Measurements from ENCODE around the gene TNRC6C.

TNRC6C gene

DNA sequence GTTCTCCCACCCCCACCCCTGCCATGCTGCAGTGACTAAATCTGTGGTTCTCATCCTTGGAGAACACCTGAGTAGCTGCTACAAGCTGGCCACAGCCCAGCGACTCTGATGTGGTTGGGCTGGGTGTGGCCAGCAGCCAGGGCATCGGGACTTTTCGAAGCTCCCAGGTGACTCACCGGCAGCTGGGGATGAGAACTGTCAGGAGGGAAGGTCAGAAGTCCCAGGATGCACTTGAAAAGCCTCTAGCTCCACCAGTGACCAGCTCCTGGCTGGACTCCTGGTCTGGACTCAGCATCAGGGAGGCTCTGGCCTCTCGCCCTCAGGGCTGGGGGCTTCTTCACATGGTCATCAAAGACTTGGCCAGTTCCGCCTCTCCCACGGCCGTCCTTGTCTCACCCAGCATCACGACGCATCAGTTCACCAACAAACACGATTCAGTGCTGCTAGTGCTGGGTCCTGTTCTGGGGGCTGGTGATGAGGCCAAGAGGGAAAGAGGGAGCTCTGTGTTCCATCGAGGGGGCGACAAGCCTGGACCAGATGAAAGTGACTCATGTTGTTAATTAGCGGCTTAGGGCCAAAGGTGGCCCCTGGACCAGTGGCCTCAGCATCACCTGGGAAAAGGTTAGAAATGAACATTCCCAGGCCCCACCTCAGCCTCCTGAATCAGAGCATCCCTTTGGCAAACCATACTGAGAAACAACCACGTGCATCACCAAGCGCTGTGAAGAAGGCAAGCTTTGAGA is 183.8 kb downstream of the TNRC6C start:
- DNase-seq, result peak; percentile 19

GRCh38 chr17:78143214-78144146 is 185.0 kb downstream of the TNRC6C start:
- DNase-seq, result no peak

DNA sequence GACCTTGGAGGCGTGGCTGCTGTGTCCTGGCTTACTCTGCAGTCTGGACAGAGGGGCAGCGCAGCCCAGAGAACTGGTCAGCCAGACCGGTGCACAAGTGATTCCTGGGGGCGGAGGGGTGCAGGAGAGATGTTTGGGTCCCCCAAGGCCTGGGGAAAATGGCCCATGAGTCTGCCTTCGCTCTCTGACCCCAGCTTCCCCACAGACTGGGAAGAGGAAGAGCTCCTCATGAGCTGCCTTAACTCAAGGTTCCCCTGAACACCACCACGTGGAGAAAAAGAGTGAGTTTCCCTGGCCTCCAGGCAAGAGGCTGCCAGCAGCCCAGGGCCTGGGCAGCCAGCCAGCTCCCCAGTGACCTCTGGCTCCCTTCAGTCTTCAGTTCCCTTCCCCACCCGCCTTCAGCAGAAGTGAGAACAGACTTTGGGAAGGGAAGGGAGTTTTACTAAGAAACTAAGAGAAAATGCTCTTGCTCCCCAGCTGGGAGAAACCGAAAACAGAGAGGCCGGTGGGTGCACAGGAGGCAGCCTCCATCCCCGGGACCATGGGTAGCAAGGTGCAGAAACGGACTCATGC is 185.7 kb downstream of the TNRC6C start:
- DNase-seq, result no peak

GRCh38 chr17:78144736-78145641 is 186.5 kb downstream of the TNRC6C start:
- no peak for DNase-seq

- DNase-seq, result no peak
These were observed 188.0 kb downstream of the TNRC6C start for GRCh38 chr17:78146471-78146869.

- no peak for DNase-seq
These were observed 188.4 kb downstream of the TNRC6C start for GRCh38 chr17:78146881-78147280.

- DNase-seq, result peak; percentile 29
These were observed 189.0 kb downstream of the TNRC6C start for GRCh38 chr17:78147315-78147998.

- no peak for DNase-seq
These were observed 189.9 kb downstream of the TNRC6C start for GRCh38 chr17:78148286-78149016.

DNA sequence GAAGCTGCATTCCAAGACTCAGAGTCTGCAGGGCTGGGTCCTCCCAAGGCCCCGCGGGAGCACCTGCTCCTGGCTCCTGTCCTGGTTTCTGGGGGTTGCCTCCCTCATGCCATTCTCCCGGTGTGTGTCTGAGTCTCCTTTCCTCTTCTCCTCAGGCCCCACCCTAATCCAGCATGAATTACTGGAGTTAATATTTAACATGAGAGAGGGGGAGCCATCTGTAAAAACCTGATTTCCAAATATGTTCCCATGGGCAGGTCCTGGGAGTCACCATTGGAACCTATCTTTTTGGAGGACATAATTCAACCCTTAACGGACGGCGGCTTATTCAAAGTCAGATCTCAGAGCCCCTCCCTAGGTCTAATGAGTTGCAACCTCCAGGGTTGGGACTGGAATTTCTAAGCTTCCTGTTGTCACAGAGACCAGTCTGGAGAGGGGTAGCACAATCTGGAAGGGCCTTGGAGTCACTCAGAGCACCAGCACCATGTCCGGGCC is 193.1 kb downstream of the TNRC6C start:
- DNase-seq, result no peak

GRCh38 chr17:78154903-78155811 is 196.7 kb downstream of the TNRC6C start:
- DNase-seq, result no peak

All from CD4-positive, alpha-beta T cell treated with Interleukin-17A for 4 hours (primary cell).